A549 (cell line): Measurements from ENCODE around the gene KANK2. TPM values are rescaled to one million over a fixed set of nuclear protein-coding genes. Genes with fewer than 3 reads are reported as not detected.

Experiments
- BHLHE40 ChIP-seq: IDR thresholded peaks from 2 replicates; pipeline ENCODE4 v1.6.1; 2012; ENCODE audit warnings: low read depth, low read length, inconsistent platforms
- CBX2 ChIP-seq: fragments of 200-600 bp; sonication (generic); IDR thresholded peaks from 2 replicates; pipeline ENCODE4 v1.6.1; 2016; ENCODE audit warnings: low read depth, mild to moderate bottlenecking, borderline replicate concordance
- CBX8 ChIP-seq: fragments of 200-600 bp; sonication (generic); IDR thresholded peaks from 2 replicates; pipeline ENCODE4 v1.6.1; 2016
- CHD2 ChIP-seq: fragments of 150-350 bp; IDR thresholded peaks from 2 replicates; pipeline ENCODE4 v1.6.1; 2014; ENCODE audit warnings: low read length; ENCODE audit not compliant: partially characterized antibody
- CHD4 ChIP-seq: fragments of 200-600 bp; sonication (generic); IDR thresholded peaks from 2 replicates; pipeline ENCODE4 v1.6.1; 2016; ENCODE audit warnings: antibody characterized with exemption, mild to moderate bottlenecking, borderline replicate concordance
- EHF ChIP-seq: fragments of 250-450 bp; sonication (Bioruptor Pico); IDR thresholded peaks from 2 replicates; pipeline ENCODE4 v1.5.0; 2020; ENCODE audit warnings: mild to moderate bottlenecking
- ESRRA ChIP-seq: fragments of 150-350 bp; IDR thresholded peaks from 2 replicates; pipeline ENCODE4 v1.6.1; 2014; ENCODE audit warnings: mild to moderate bottlenecking, low read length, borderline replicate concordance
- FOXS1 ChIP-seq: fragments of 250-450 bp; sonication (Bioruptor Pico); IDR thresholded peaks from 2 replicates; pipeline ENCODE4 v1.5.0; 2020; ENCODE audit warnings: mild to moderate bottlenecking, moderate library complexity
- GATA3 ChIP-seq: IDR thresholded peaks from 2 replicates; pipeline ENCODE4 v1.6.1; 2012; ENCODE audit warnings: borderline replicate concordance
- HDAC2 ChIP-seq: fragments of 200-600 bp; sonication (generic); IDR thresholded peaks from 2 replicates; pipeline ENCODE4 v1.6.1; 2016
- JUN ChIP-seq, 2 experiments: fragments of >200 bp; sonication (Bioruptor Twin); formaldehyde crosslinking; IDR thresholded peaks; 2 replicates in 1 of 2; 3 replicates in 1 of 2; pipeline ENCODE4 v1.6.1; 2016 to 2017
- JUNB ChIP-seq: fragments of >200 bp; sonication (Bioruptor Twin); formaldehyde crosslinking; IDR thresholded peaks from 2 replicates; pipeline ENCODE4 v1.6.1; 2016
- KDM5A ChIP-seq: fragments of 200-600 bp; sonication (generic); IDR thresholded peaks from 2 replicates; pipeline ENCODE4 v1.6.1; 2016; ENCODE audit warnings: antibody characterized with exemption, mild to moderate bottlenecking
- MAFK ChIP-seq: fragments of 450-650 bp; IDR thresholded peaks from 2 replicates; pipeline ENCODE4 v1.6.1; 2014; ENCODE audit not compliant: partially characterized antibody
- MAZ ChIP-seq: fragments of 150-350 bp; IDR thresholded peaks from 2 replicates; pipeline ENCODE4 v1.6.1; 2014; ENCODE audit warnings: antibody characterized with exemption, low read depth, low read length, borderline replicate concordance
- NPAS2 ChIP-seq: fragments of 250-450 bp; sonication (Bioruptor Pico); IDR thresholded peaks from 2 replicates; pipeline ENCODE4 v1.8.0; 2022; ENCODE audit warnings: mild to moderate bottlenecking, moderate library complexity, borderline replicate concordance
- NR3C1 ChIP-seq: fragments of >200 bp; sonication (Bioruptor Twin); formaldehyde crosslinking; IDR thresholded peaks from 3 replicates; pipeline ENCODE4 v1.6.1; 2017
- PHF8 ChIP-seq: fragments of 200-600 bp; sonication (generic); IDR thresholded peaks from 2 replicates; pipeline ENCODE4 v1.6.1; 2016; ENCODE audit warnings: low read depth, mild to moderate bottlenecking, antibody characterized with exemption, moderate library complexity, borderline replicate concordance
- POLR2AphosphoS2 ChIP-seq: conservative IDR thresholded peaks from 2 replicates; pipeline ENCODE4 v1.6.1; 2012; ENCODE audit warnings: low read length, improper control_type of control experiment, inconsistent platforms
- RAD21 ChIP-seq, 2 experiments: fragments of >200 bp in 1 of 2; sonication (Bioruptor Twin) in 1 of 2; formaldehyde crosslinking in 1 of 2; IDR thresholded peaks in 1 of 2; conservative IDR thresholded peaks in 1 of 2; 2 replicates in 1 of 2; 3 replicates in 1 of 2; pipeline ENCODE4 v1.6.1; 2012 to 2018; ENCODE audit warnings: inconsistent platforms in 1 of 2
- RCOR1 ChIP-seq: fragments of 150-350 bp; IDR thresholded peaks from 2 replicates; pipeline ENCODE4 v1.6.1; 2014; ENCODE audit warnings: antibody characterized with exemption, low read length, low read depth
- RFX5 ChIP-seq: fragments of 450-650 bp; IDR thresholded peaks from 2 replicates; pipeline ENCODE4 v1.7.1; 2014; ENCODE audit warnings: antibody characterized with exemption, mild to moderate bottlenecking, moderate library complexity
- RNF2 ChIP-seq: fragments of 200-600 bp; sonication (generic); IDR thresholded peaks from 2 replicates; pipeline ENCODE4 v1.6.1; 2016; ENCODE audit warnings: low read depth, mild to moderate bottlenecking, antibody characterized with exemption, moderate library complexity, borderline replicate concordance
- SMC3 ChIP-seq: fragments of >200 bp; sonication (Bioruptor Twin); formaldehyde crosslinking; IDR thresholded peaks from 3 replicates; pipeline ENCODE4 v1.6.1; 2018; ENCODE audit warnings: inconsistent platforms
- SREBF2 ChIP-seq: fragments of 450-650 bp; IDR thresholded peaks from 2 replicates; pipeline ENCODE4 v1.6.1; 2014; ENCODE audit warnings: mild to moderate bottlenecking, moderate library complexity
- ZC3H11A ChIP-seq: fragments of 450-650 bp; IDR thresholded peaks from 2 replicates; pipeline ENCODE4 v1.6.1; 2014; ENCODE audit warnings: antibody characterized with exemption, mild to moderate bottlenecking
- ZNF302 ChIP-seq: fragments of 250-450 bp; sonication (Bioruptor Pico); IDR thresholded peaks from 2 replicates; pipeline ENCODE4 v1.9.0; 2021; ENCODE audit warnings: inconsistent platforms, mild to moderate bottlenecking, moderate library complexity
- polyA plus RNA-seq, 4 experiments: library from polyadenylated mRNA; depleted of rRNA in 3 of 4; stranded (reverse); fragments of >200 nt; fragmentation: RNase III in 1 of 4; extraction: RNeasy Plus Mini Kit Qiagen cat#74134 plus additional on column Dnase treatment in 1 of 4; gene quantifications; 2 replicates in 3 of 4; 3 replicates in 1 of 4; pipeline ENCODE4 v1.2.3, GENCODE V29; 2011 to 2017
- TF ChIP-seq, protein P1 (sequence below): fragments of >200 bp; sonication (Bioruptor Twin); formaldehyde crosslinking; IDR thresholded peaks from 3 replicates; pipeline ENCODE4 v1.6.1; 2016
- TF ChIP-seq, protein P2 (sequence below): fragments of >200 bp; sonication (Bioruptor Twin); formaldehyde crosslinking; IDR thresholded peaks from 3 replicates; pipeline ENCODE4 v1.5.1; 2016
- TF ChIP-seq, protein P3 (sequence below): fragments of 250-450 bp; sonication (Bioruptor Pico); IDR thresholded peaks from 2 replicates; pipeline ENCODE4 v1.5.0; 2021; ENCODE audit warnings: mild to moderate bottlenecking, moderate library complexity, borderline replicate concordance
- TF ChIP-seq, protein P4 (sequence below): fragments of 150-350 bp; IDR thresholded peaks from 2 replicates; pipeline ENCODE4 v1.6.1; 2014; ENCODE audit warnings: low read depth, mild to moderate bottlenecking, low read length
- TF ChIP-seq, protein P5 (sequence below): IDR thresholded peaks from 2 replicates; pipeline ENCODE4 v1.6.1; 2012; ENCODE audit warnings: low read depth, borderline replicate concordance
- TF ChIP-seq, protein P6 (sequence below): fragments of 200-600 bp; sonication (generic); IDR thresholded peaks from 2 replicates; pipeline ENCODE4 v1.6.1; 2016; ENCODE audit warnings: antibody characterized with exemption, mild to moderate bottlenecking, moderate library complexity

KANK2 gene
- polyA plus RNA-seq, 2 of the 4 experiments (the other 2 are of a cell fraction) = 20.5 to 68.0 TPM

DNA sequence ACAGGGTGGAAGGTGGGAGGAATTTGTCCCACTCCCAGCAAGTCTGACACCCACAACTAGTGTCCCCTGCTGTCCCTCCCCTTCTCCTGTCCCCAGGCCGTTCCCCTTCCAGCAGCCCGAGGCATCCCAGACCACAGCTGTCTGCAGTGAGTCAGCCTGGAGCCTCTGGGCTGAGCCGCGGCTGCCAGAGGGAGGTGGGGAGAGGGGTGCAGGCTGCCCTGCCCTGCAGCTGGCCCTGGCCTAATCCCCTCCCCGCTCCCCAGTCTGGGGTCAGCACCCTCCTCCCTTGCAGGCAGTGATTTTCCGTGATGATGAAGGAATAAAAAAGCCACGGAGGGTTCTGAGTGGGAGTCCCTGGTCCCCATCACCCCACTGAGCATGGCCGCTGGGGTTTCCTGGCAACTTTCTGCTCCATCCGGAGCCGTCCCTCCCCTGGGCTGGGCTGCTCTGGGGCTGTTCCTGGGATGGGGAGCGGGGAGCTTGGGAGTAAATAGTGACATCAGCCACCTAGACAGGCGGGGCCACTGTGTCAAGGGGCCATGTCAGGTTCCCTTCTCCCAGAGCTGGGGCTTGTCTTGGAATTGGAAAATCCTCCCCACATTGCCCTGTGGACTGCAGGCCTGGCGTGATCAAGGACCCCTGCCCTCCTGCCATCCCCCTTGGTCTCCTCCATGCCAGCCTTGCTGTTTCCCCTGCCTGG is 58.6 kb downstream of the KANK2 start (continued):
- TF ChIP-seq, protein P1, sequence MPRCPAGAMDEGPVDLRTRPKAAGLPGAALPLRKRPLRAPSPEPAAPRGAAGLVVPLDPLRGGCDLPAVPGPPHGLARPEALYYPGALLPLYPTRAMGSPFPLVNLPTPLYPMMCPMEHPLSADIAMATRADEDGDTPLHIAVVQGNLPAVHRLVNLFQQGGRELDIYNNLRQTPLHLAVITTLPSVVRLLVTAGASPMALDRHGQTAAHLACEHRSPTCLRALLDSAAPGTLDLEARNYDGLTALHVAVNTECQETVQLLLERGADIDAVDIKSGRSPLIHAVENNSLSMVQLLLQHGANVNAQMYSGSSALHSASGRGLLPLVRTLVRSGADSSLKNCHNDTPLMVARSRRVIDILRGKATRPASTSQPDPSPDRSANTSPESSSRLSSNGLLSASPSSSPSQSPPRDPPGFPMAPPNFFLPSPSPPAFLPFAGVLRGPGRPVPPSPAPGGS = 0 out of 3 replicates have a peak, but pooled peaks have one; percentile 31
- TF ChIP-seq ESRRA = no peak
- TF ChIP-seq PHF8 = no peak
- TF ChIP-seq, protein P2, sequence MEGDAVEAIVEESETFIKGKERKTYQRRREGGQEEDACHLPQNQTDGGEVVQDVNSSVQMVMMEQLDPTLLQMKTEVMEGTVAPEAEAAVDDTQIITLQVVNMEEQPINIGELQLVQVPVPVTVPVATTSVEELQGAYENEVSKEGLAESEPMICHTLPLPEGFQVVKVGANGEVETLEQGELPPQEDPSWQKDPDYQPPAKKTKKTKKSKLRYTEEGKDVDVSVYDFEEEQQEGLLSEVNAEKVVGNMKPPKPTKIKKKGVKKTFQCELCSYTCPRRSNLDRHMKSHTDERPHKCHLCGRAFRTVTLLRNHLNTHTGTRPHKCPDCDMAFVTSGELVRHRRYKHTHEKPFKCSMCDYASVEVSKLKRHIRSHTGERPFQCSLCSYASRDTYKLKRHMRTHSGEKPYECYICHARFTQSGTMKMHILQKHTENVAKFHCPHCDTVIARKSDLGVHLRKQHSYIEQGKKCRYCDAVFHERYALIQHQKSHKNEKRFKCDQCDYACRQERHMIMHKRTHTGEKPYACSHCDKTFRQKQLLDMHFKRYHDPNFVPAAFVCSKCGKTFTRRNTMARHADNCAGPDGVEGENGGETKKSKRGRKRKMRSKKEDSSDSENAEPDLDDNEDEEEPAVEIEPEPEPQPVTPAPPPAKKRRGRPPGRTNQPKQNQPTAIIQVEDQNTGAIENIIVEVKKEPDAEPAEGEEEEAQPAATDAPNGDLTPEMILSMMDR = no peak
- TF ChIP-seq MAFK = no peak
- TF ChIP-seq HDAC2 = no peak
- TF ChIP-seq CHD4 = no peak
- no peak for TF ChIP-seq MAZ
- no peak for TF ChIP-seq CBX2
- no peak for TF ChIP-seq EHF (CRISPR knock-in tag)
- TF ChIP-seq NPAS2 (CRISPR knock-in tag) = no peak
- TF ChIP-seq, protein P3, sequence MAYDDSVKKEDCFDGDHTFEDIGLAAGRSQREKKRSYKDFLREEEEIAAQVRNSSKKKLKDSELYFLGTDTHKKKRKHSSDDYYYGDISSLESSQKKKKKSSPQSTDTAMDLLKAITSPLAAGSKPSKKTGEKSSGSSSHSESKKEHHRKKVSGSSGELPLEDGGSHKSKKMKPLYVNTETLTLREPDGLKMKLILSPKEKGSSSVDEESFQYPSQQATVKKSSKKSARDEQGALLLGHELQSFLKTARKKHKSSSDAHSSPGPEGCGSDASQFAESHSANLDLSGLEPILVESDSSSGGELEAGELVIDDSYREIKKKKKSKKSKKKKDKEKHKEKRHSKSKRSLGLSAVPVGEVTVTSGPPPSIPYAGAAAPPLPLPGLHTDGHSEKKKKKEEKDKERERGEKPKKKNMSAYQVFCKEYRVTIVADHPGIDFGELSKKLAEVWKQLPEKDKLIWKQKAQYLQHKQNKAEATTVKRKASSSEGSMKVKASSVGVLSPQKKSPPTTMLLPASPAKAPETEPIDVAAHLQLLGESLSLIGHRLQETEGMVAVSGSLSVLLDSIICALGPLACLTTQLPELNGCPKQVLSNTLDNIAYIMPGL (CRISPR knock-in tag) = no peak
- no peak for TF ChIP-seq ZNF302 (CRISPR knock-in tag)
- TF ChIP-seq, protein P4, sequence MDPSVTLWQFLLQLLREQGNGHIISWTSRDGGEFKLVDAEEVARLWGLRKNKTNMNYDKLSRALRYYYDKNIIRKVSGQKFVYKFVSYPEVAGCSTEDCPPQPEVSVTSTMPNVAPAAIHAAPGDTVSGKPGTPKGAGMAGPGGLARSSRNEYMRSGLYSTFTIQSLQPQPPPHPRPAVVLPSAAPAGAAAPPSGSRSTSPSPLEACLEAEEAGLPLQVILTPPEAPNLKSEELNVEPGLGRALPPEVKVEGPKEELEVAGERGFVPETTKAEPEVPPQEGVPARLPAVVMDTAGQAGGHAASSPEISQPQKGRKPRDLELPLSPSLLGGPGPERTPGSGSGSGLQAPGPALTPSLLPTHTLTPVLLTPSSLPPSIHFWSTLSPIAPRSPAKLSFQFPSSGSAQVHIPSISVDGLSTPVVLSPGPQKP = no peak
- TF ChIP-seq GATA3 = peak; percentile 23
- no peak for TF ChIP-seq RCOR1
- no peak for TF ChIP-seq FOXS1 (CRISPR knock-in tag)
- no peak for TF ChIP-seq POLR2AphosphoS2
- no peak for TF ChIP-seq ZC3H11A
- TF ChIP-seq CHD2 = no peak
- TF ChIP-seq RFX5 = no peak
- no peak for TF ChIP-seq RNF2
- TF ChIP-seq JUN (IDR thresholded peaks at IDR 0.05) = peak in 1 of 2 experiments; percentile 43; a peak in 1 of 5 replicates
- TF ChIP-seq BHLHE40 = no peak
- TF ChIP-seq, protein P5, sequence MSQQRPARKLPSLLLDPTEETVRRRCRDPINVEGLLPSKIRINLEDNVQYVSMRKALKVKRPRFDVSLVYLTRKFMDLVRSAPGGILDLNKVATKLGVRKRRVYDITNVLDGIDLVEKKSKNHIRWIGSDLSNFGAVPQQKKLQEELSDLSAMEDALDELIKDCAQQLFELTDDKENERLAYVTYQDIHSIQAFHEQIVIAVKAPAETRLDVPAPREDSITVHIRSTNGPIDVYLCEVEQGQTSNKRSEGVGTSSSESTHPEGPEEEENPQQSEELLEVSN = no peak
- TF ChIP-seq KDM5A = no peak
- TF ChIP-seq JUNB = no peak
- no peak; the same call in 2 of the 3 replicates for TF ChIP-seq SMC3
- no peak for TF ChIP-seq SREBF2
- TF ChIP-seq, protein P6, sequence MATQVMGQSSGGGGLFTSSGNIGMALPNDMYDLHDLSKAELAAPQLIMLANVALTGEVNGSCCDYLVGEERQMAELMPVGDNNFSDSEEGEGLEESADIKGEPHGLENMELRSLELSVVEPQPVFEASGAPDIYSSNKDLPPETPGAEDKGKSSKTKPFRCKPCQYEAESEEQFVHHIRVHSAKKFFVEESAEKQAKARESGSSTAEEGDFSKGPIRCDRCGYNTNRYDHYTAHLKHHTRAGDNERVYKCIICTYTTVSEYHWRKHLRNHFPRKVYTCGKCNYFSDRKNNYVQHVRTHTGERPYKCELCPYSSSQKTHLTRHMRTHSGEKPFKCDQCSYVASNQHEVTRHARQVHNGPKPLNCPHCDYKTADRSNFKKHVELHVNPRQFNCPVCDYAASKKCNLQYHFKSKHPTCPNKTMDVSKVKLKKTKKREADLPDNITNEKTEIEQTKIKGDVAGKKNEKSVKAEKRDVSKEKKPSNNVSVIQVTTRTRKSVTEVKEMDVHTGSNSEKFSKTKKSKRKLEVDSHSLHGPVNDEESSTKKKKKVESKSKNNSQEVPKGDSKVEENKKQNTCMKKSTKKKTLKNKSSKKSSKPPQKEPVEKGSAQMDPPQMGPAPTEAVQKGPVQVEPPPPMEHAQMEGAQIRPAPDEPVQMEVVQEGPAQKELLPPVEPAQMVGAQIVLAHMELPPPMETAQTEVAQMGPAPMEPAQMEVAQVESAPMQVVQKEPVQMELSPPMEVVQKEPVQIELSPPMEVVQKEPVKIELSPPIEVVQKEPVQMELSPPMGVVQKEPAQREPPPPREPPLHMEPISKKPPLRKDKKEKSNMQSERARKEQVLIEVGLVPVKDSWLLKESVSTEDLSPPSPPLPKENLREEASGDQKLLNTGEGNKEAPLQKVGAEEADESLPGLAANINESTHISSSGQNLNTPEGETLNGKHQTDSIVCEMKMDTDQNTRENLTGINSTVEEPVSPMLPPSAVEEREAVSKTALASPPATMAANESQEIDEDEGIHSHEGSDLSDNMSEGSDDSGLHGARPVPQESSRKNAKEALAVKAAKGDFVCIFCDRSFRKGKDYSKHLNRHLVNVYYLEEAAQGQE = no peak
- TF ChIP-seq RAD21 (conservative IDR thresholded peaks at IDR 0.05 in 1 of 2, IDR thresholded peaks at IDR 0.05 in 1 of 2) = no peak
- TF ChIP-seq NR3C1 = no peak
- TF ChIP-seq CBX8 = no peak
